K562 (cell line): ENCODE results near the gene PYDC2. TPM values are rescaled to one million over a fixed set of nuclear protein-coding genes. Genes with fewer than 3 reads are reported as not detected.
A peak's percentile ranks its signal among the peaks of the same experiment; 100 is the strongest.

ENCODE experiments used
- ATAC-seq: fragments of 200-7000 bp; cut with Tn5 transposase; 3 replicates; pipeline ENCODE4 v1.9.1; 2020; ENCODE audit warnings: moderate library complexity
- BruUV-seq: library from RNA; stranded (reverse); fragments of 400-500 nt; replicated peaks from 2 replicates; lab custom pipeline; 2021; lab: Mats Ljungman, UMichigan
- CTCF ChIA-PET: fragments of 300-600 bp; formaldehyde crosslinking; extraction: SDS; loops from one replicate; lab custom pipeline; 2021; ENCODE audit warnings: low intra/inter-chr PET ratio; lab: Yijun Ruan, JAX
- POLR2A ChIA-PET: fragments of 300-600, 350-650 bp; sonication (Branson Sonifier 250); formaldehyde crosslinking; extraction: SDS; loops from one replicate; lab custom pipeline; 2021; ENCODE audit warnings: antibody characterized with exemption, inconsistent platforms; lab: Yijun Ruan, JAX
- DNase-seq, 4 experiments: peaks; one replicate each; pipeline versions ENCODE4 v3.0.0 to v3.0.0-alpha.2; 2011 to 2018; ENCODE audit warnings: low spot score in 3 of 4, mixed read lengths in 3 of 4; ENCODE audit errors: extremely low read depth in 1 of 4
- FAIRE-seq: peaks from 2 replicates; lab custom pipeline; 2011; peaks lifted over from hg19 to GRCh38; lab: Jason Lieb, UNC
- H2AFZ ChIP-seq: 2 replicates; pipeline ENCODE4 v1.6.0; 2011; ENCODE audit warnings: low read depth, low read length, control low read depth, inconsistent platforms
- H3K27ac ChIP-seq: fragments of 200-600 bp; 3 replicates; pipeline ENCODE4 v1.8.0; 2011; ENCODE audit warnings: low read depth, mild to moderate bottlenecking, control low read depth, inconsistent platforms, low read length, moderate library complexity, mixed read lengths; ENCODE audit errors: extremely low read depth
- H3K27me3 ChIP-seq, 2 experiments: fragments of 300-600 bp in 1 of 2; 2 replicates in 1 of 2; 3 replicates in 1 of 2; pipeline versions ENCODE4 v1.6.0 to v1.8.0; 2011; ENCODE audit warnings: inconsistent platforms in 2 of 2, low read length in 2 of 2, mild to moderate bottlenecking in 1 of 2, mixed read lengths in 1 of 2, moderate library complexity in 1 of 2; ENCODE audit not compliant: control insufficient read depth in 2 of 2, insufficient read depth in 2 of 2
- H3K36me3 ChIP-seq: fragments of 300-600 bp; 3 replicates; pipeline ENCODE4 v1.8.0; 2011; ENCODE audit warnings: mild to moderate bottlenecking, low read length, inconsistent platforms; ENCODE audit not compliant: control insufficient read depth, insufficient read depth
- H3K4me1 ChIP-seq, 2 experiments: fragments of 200-600 bp in 1 of 2; replicated peaks in 1 of 2; 2 replicates in 1 of 2; 3 replicates in 1 of 2; pipeline versions ENCODE4 v1.5.1 to v1.8.0; 2011; ENCODE audit warnings: inconsistent platforms in 2 of 2, low read length in 2 of 2, mild to moderate bottlenecking in 1 of 2, mixed read lengths in 1 of 2, moderate library complexity in 1 of 2; ENCODE audit not compliant: control insufficient read depth in 2 of 2, insufficient read depth in 2 of 2
- H3K4me2 ChIP-seq: 2 replicates; pipeline ENCODE4 v1.6.1; 2011; ENCODE audit warnings: low read length, control low read depth, inconsistent platforms, mixed read lengths; ENCODE audit not compliant: insufficient read depth
- H3K4me3 ChIP-seq: fragments of 200-600 bp; sonication (generic), shearing (Covaris generic); 2 replicates; pipeline ENCODE4 v1.5.1; 2016; ENCODE audit warnings: control low read depth, inconsistent platforms
- H3K79me2 ChIP-seq: fragments of 200-600 bp; 3 replicates; pipeline ENCODE4 v1.8.0; 2011; ENCODE audit warnings: low read length, inconsistent platforms; ENCODE audit not compliant: control insufficient read depth, insufficient read depth
- H3K9ac ChIP-seq, 2 experiments: 2 replicates each; pipeline versions ENCODE4 v1.6.0 to v1.6.1; 2011; ENCODE audit warnings: low read depth in 2 of 2, low read length in 2 of 2, control low read depth in 1 of 2, inconsistent platforms in 1 of 2, mild to moderate bottlenecking in 1 of 2, mixed read lengths in 1 of 2; ENCODE audit not compliant: insufficient read depth in 1 of 2
- H3K9me1 ChIP-seq: one replicate; pipeline ENCODE4 v1.6.0; 2011; ENCODE audit warnings: inconsistent platforms, mild to moderate bottlenecking, low read length, moderate library complexity; ENCODE audit not compliant: control insufficient read depth, insufficient read depth
- H3K9me3 ChIP-seq: replicated peaks from 2 replicates; pipeline ENCODE4 v1.5.1; 2011; ENCODE audit warnings: low read depth, low read length, inconsistent platforms; ENCODE audit not compliant: control insufficient read depth, insufficient read depth
- H4K20me1 ChIP-seq: replicated peaks from 2 replicates; pipeline ENCODE4 v1.6.1; 2011; ENCODE audit warnings: low read length, inconsistent platforms, mixed read lengths; ENCODE audit not compliant: control insufficient read depth, insufficient read depth
- ARID2 ChIP-seq: fragments of 450-650 bp; IDR thresholded peaks from 2 replicates; pipeline ENCODE4 v1.6.1; 2017; ENCODE audit warnings: antibody characterized with exemption, mild to moderate bottlenecking
- ARID3A ChIP-seq: IDR thresholded peaks from 2 replicates; pipeline ENCODE4 v1.6.1; 2012; ENCODE audit warnings: low read depth, low read length, improper control_type of control experiment, borderline replicate concordance
- CEBPG ChIP-seq, 3 experiments: fragments of 200-800 bp in 1 of 3; sonication (Bioruptor generic) in 1 of 3; sonication (generic) in 1 of 3; formaldehyde crosslinking in 1 of 3; IDR thresholded peaks in 2 of 3; conservative IDR thresholded peaks in 1 of 3; 2 replicates each; pipeline versions ENCODE4 v1.6.1 to v1.8.0; 2016 to 2022; ENCODE audit warnings: missing compliant biosample characterization in 2 of 3, missing genetic modification characterization in 2 of 3, mild to moderate bottlenecking in 1 of 3, missing genetic modification reagents in 1 of 3
- DMBX1 ChIP-seq: fragments of 250-450 bp; sonication (Bioruptor Pico); IDR thresholded peaks from 2 replicates; pipeline ENCODE4 v1.8.0; 2022; ENCODE audit warnings: inconsistent platforms, mild to moderate bottlenecking, moderate library complexity, borderline replicate concordance
- HDAC6 ChIP-seq: IDR thresholded peaks from 2 replicates; pipeline ENCODE4 v1.6.1; 2012; ENCODE audit warnings: low read depth, mild to moderate bottlenecking, control low read depth, inconsistent platforms, low read length, moderate library complexity
- KDM1A ChIP-seq, 2 experiments: fragments of 450-650 bp; IDR thresholded peaks; 2 replicates each; pipeline ENCODE4 v1.6.1; 2016; ENCODE audit warnings: mild to moderate bottlenecking in 2 of 2
- KDM5B ChIP-seq: fragments of 200-600 bp; sonication (generic); IDR thresholded peaks from 2 replicates; pipeline ENCODE4 v1.6.1; 2012; ENCODE audit warnings: low read depth, mild to moderate bottlenecking, moderate library complexity, low read length, control low read depth, inconsistent platforms; ENCODE audit not compliant: insufficient replicate concordance
- KLF10 ChIP-seq: fragments of 250-450 bp; sonication (Bioruptor Pico); IDR thresholded peaks from 2 replicates; pipeline ENCODE4 v1.6.1; 2021; ENCODE audit warnings: matching md5 sums
- MEF2A ChIP-seq: IDR thresholded peaks from 2 replicates; pipeline ENCODE4 v1.6.1; 2011; ENCODE audit warnings: low read depth, mild to moderate bottlenecking, low read length, moderate library complexity; ENCODE audit not compliant: control insufficient read depth
- NBN ChIP-seq: fragments of 450-650 bp; IDR thresholded peaks from 2 replicates; pipeline ENCODE4 v1.6.1; 2016; ENCODE audit warnings: low read depth, mild to moderate bottlenecking
- NCOA6 ChIP-seq: fragments of 450-650 bp; IDR thresholded peaks from 2 replicates; pipeline ENCODE4 v1.6.1; 2017; ENCODE audit warnings: mild to moderate bottlenecking
- PRPF4 ChIP-seq: fragments of 200-400 bp; formaldehyde crosslinking; IDR thresholded peaks from one replicate; pipeline ENCODE4 v1.6.1; 2017; ENCODE audit warnings: low read length, low read depth, mild to moderate bottlenecking; ENCODE audit not compliant: insufficient read depth, poor library complexity, severe bottlenecking
- RB1 ChIP-seq: fragments of 450-650 bp; IDR thresholded peaks from 2 replicates; pipeline ENCODE4 v1.6.1; 2017; ENCODE audit warnings: low read depth, mild to moderate bottlenecking
- TCF3 ChIP-seq: sonication (generic); formaldehyde crosslinking; IDR thresholded peaks from 2 replicates; pipeline ENCODE4 v1.4.0; 2020; ENCODE audit warnings: mild to moderate bottlenecking, missing genetic modification reagents
- ZNF586 ChIP-seq: fragments of 450-650 bp; formaldehyde crosslinking; conservative IDR thresholded peaks from 2 replicates; pipeline ENCODE4 v1.4.0; 2020; ENCODE audit warnings: mild to moderate bottlenecking, moderate library complexity
- WGBS: fragments of 100-300 bp; shearing (Covaris generic); methylation state at CpG from one replicate; pipeline ENCODE4 v1.1.6; 2016; ENCODE audit warnings: low coverage, mixed read lengths; ENCODE audit not compliant: insufficient coverage; ENCODE audit errors: missing lambda C conversion rate; 5-methylcytosine and 5-hydroxymethylcytosine counted together
- in situ Hi-C: fragments of 300-500 bp; cut with MboI; formaldehyde crosslinking; loops from 4 replicates; pipeline ENCODE4 v1.15.0; 2018; ENCODE audit warnings: inconsistent platforms, mixed read lengths
- intact Hi-C: fragments of 100-400 bp; cut with micrococcal nuclease; formaldehyde crosslinking; loops from 2 replicates; pipeline ENCODE4 v1.14.2; 2022
- polyA plus RNA-seq, 8 experiments: library from polyadenylated mRNA; depleted of rRNA in 4 of 8; stranded (reverse) in 5 of 8; unstranded in 3 of 8; fragments of >200 nt; fragmentation: Nextera tagmentation in 2 of 8; fragmentation: Illumina TruSeq in 1 of 8; extraction: Ambion mirVana in 2 of 8; extraction: Trizol in 1 of 8; gene quantifications; 2 replicates each; pipeline versions ENCODE4 v1.2.1 to v1.2.3, GENCODE V29; 2011 to 2014; ENCODE audit warnings: inconsistent platforms in 1 of 8, missing spikeins in 1 of 8
- total RNA-seq, 7 experiments: library from RNA; depleted of rRNA in 6 of 7; stranded (reverse); fragments of >200 nt in 6 of 7; fragmentation: Illumina TruSeq in 2 of 7; extraction: Trizol in 2 of 7; gene quantifications; 2 replicates each; pipeline versions ENCODE4 v1.2.1 to v1.2.3, GENCODE V29; 2011 to 2021; ENCODE audit warnings: low replicate concordance in 1 of 7

Gene PYDC2
- total and polyA plus RNA-seq, 9 of the 15 experiments (the other 6 are each of a cell fraction or from before 2014, with no cell fraction given): 4.0 to 7.6 (median 5.1) TPM; not detected in 5

- Histone ChIP-seq H3K27ac (peak overlapping the region; percentile 36; the same call in 2 of the 3 replicates), H3K4me2 (no peak overlapping the region), H3K9me3 (no peaks in the 10 kb centered on the region; the same call in 1 of the 2 replicates), H4K20me1 (no peaks in the 10 kb centered on the region), H3K4me3 (no peak overlapping the region), H3K9me1 (no peaks in the 10 kb centered on the region), H3K79me2 (peaks cover 6% of the 10 kb centered on the region; the same call in 1 of the 3 replicates), H3K36me3 (peaks cover 20% of the 10 kb centered on the region; the same call in 2 of the 3 replicates), H3K9ac (no peak overlapping the region), H2AFZ (no peak overlapping the region), H3K4me1 (no peaks in the 10 kb centered on the region), H3K27me3 (no peaks in the 10 kb centered on the region)
- ChIA-PET CTCF (no interaction called here), POLR2A (interaction anchor here (0.6 to 0.7 kb wide), 2 partner anchors 15 to 37 kb away, joined by 3 read pairs; no protein-coding TSS in a partner anchor)
- TF ChIP-seq ZNF586 (CRISPR knock-in tag): no peak
- TF ChIP-seq TCF3 (CRISPR knock-in tag): 0 out of 2 replicates have a peak, but pooled peaks have one; percentile 23
- 65% methylated on average over 3 of the region's 3 CpGs for WGBS
- FAIRE-seq: no peak
- BruUV-seq: no TSS peak
- in situ Hi-C loops: no loop called here
- intact Hi-C loops: no loop called here
- peak; percentile 37; the same call in 1 of the 3 replicates for ATAC-seq
- DNase-seq: no peak
These were observed 23.5 kb downstream of the PYDC2 start for GRCh38 chr3:191484461-191484860.

- Histone ChIP-seq H2AFZ (no peak overlapping the region), H3K9me3 (no peaks in the 10 kb centered on the region), H3K79me2 (peaks cover 17% of the 10 kb centered on the region; the same call in 2 of the 3 replicates), H4K20me1 (no peaks in the 10 kb centered on the region), H3K4me1 (no peaks in the 10 kb centered on the region; a peak in 1 of 5 replicates), H3K4me2 (no peak overlapping the region), H3K27ac (no peak overlapping the region), H3K36me3 (no peaks in the 10 kb centered on the region), H3K27me3 (no peaks in the 10 kb centered on the region), H3K9ac (no peak overlapping the region), H3K9me1 (no peaks in the 10 kb centered on the region), H3K4me3 (no peak overlapping the region)
- DNase-seq: no peak
- in situ Hi-C loops: no loop called here
- 83% methylated on average over 1 of the region's 1 CpG for WGBS
- no TSS peak for BruUV-seq
- no peak for FAIRE-seq
- CTCF ChIA-PET: no interaction called here
- no peak for ATAC-seq
- intact Hi-C loops: no loop called here
- POLR2A ChIA-PET: interaction anchor here (0.7 kb wide), 1 partner anchor 74 kb away, joined by 3 read pairs; no protein-coding TSS in a partner anchor
- TF ChIP-seq KDM1A (IDR thresholded peaks at IDR 0.05) (no peak), NCOA6 (no peak), ARID3A (no peak), DMBX1 (no peak), MEF2A (no peak), KLF10 (no peak), KDM5B (no peak), ARID2 (no peak), HDAC6 (no peak), RB1 (no peak), CEBPG (CRISPR knock-in tag; IDR thresholded peaks at IDR 0.05) (no peak), CEBPG (tag; conservative IDR thresholded peaks at IDR 0.05 in 1 of 2, IDR thresholded peaks at IDR 0.05 in 1 of 2) (no peak), PRPF4 (no peak), NBN (no peak)
These were observed 31.6 kb downstream of the PYDC2 start for GRCh38 chr3:191492601-191493000.
